A549 (cell line): ENCODE measurements around the gene KPNA6.

ENCODE experiments used
- BHLHE40 ChIP-seq: IDR thresholded peaks from 2 replicates; pipeline ENCODE4 v1.6.1; 2012; ENCODE audit warnings: low read depth, low read length, inconsistent platforms
- CHD2 ChIP-seq: fragments of 150-350 bp; IDR thresholded peaks from 2 replicates; pipeline ENCODE4 v1.6.1; 2014; ENCODE audit warnings: low read length; ENCODE audit not compliant: partially characterized antibody
- MYC ChIP-seq: IDR thresholded peaks from 2 replicates; pipeline ENCODE4 v1.6.1; 2012; ENCODE audit warnings: mild to moderate bottlenecking, inconsistent platforms, low read length, improper control_type of control experiment, borderline replicate concordance
- POLR2A ChIP-seq: IDR thresholded peaks from 2 replicates; pipeline ENCODE4 v1.6.1; 2012; ENCODE audit warnings: mild to moderate bottlenecking, low read length
- POLR2AphosphoS2 ChIP-seq: conservative IDR thresholded peaks from 2 replicates; pipeline ENCODE4 v1.6.1; 2012; ENCODE audit warnings: low read length, improper control_type of control experiment, inconsistent platforms
- ZNF302 ChIP-seq: fragments of 250-450 bp; sonication (Bioruptor Pico); IDR thresholded peaks from 2 replicates; pipeline ENCODE4 v1.9.0; 2021; ENCODE audit warnings: inconsistent platforms, mild to moderate bottlenecking, moderate library complexity
- TF ChIP-seq, protein P1 (sequence below): fragments of >200 bp; sonication (Bioruptor Twin); formaldehyde crosslinking; IDR thresholded peaks from 3 replicates; pipeline ENCODE4 v1.5.1; 2016
- TF ChIP-seq, protein P2 (sequence below): fragments of 250-450 bp; sonication (Bioruptor Pico); IDR thresholded peaks from 2 replicates; pipeline ENCODE4 v1.5.0; 2021; ENCODE audit warnings: mild to moderate bottlenecking, moderate library complexity, borderline replicate concordance
- TF ChIP-seq, protein P3 (sequence below): IDR thresholded peaks from 2 replicates; pipeline ENCODE4 v1.6.1; 2012

DNA sequence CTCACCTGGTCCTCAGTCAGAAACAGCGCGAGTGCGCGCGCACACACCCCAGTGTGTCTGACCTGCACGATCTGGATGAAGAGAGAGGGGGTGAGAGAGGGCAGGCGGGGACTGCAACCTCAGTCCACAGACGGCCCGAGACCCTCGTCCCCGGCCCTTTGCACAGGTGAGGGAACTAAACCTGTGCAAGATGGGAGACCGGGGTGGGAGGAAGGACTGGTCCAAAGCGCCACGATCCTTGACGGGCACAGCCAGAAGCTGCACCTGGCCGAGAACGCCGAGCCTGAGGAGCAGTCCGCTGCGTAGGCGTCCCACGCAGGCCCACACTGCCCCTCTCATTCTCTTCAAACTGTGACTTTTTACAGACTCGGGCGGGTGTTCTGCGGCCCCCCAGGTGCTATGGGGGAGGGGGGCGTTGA lies 97.1 kb downstream of the KPNA6 start:
- TF ChIP-seq, protein P1, sequence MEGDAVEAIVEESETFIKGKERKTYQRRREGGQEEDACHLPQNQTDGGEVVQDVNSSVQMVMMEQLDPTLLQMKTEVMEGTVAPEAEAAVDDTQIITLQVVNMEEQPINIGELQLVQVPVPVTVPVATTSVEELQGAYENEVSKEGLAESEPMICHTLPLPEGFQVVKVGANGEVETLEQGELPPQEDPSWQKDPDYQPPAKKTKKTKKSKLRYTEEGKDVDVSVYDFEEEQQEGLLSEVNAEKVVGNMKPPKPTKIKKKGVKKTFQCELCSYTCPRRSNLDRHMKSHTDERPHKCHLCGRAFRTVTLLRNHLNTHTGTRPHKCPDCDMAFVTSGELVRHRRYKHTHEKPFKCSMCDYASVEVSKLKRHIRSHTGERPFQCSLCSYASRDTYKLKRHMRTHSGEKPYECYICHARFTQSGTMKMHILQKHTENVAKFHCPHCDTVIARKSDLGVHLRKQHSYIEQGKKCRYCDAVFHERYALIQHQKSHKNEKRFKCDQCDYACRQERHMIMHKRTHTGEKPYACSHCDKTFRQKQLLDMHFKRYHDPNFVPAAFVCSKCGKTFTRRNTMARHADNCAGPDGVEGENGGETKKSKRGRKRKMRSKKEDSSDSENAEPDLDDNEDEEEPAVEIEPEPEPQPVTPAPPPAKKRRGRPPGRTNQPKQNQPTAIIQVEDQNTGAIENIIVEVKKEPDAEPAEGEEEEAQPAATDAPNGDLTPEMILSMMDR, result no peak
- TF ChIP-seq POLR2AphosphoS2, result no peak
- TF ChIP-seq, protein P2, sequence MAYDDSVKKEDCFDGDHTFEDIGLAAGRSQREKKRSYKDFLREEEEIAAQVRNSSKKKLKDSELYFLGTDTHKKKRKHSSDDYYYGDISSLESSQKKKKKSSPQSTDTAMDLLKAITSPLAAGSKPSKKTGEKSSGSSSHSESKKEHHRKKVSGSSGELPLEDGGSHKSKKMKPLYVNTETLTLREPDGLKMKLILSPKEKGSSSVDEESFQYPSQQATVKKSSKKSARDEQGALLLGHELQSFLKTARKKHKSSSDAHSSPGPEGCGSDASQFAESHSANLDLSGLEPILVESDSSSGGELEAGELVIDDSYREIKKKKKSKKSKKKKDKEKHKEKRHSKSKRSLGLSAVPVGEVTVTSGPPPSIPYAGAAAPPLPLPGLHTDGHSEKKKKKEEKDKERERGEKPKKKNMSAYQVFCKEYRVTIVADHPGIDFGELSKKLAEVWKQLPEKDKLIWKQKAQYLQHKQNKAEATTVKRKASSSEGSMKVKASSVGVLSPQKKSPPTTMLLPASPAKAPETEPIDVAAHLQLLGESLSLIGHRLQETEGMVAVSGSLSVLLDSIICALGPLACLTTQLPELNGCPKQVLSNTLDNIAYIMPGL, result no peak
- TF ChIP-seq BHLHE40, result no peak
- no peak for TF ChIP-seq CHD2
- no peak for TF ChIP-seq ZNF302 (CRISPR knock-in tag)
- TF ChIP-seq, protein P3, sequence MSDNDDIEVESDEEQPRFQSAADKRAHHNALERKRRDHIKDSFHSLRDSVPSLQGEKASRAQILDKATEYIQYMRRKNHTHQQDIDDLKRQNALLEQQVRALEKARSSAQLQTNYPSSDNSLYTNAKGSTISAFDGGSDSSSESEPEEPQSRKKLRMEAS, result no peak
- no peak for TF ChIP-seq POLR2A
- TF ChIP-seq MYC, result no peak
